AG04449 (cell line): ENCODE measurements around the gene ADAMTS16.

Experiments
- CTCF ChIA-PET: fragments of 350-600 bp; formaldehyde crosslinking; extraction: SDS; loops from one replicate; lab custom pipeline; 2021; ENCODE audit warnings: antibody characterized with exemption; lab: Yijun Ruan, JAX
- POLR2A ChIA-PET: fragments of 400-600, 350-600 bp; formaldehyde crosslinking; extraction: SDS; loops from one replicate; lab custom pipeline; 2020; ENCODE audit warnings: antibody characterized with exemption, inconsistent platforms; lab: Yijun Ruan, JAX
- DNase-seq: peaks from one replicate; pipeline ENCODE4 v3.0.0-alpha.2; 2010; ENCODE audit warnings: low read depth, low spot score
- H3K4me3 ChIP-seq: 2 replicates; pipeline ENCODE4 v1.5.1; 2011; ENCODE audit warnings: low read depth, mild to moderate bottlenecking, control low read depth, low read length
- TF ChIP-seq, protein P1 (sequence below): IDR thresholded peaks from one replicate; pipeline ENCODE4 v1.5.1; 2011; ENCODE audit warnings: mild to moderate bottlenecking, moderate library complexity, low read length, control low read depth, inconsistent platforms; ENCODE audit not compliant: insufficient read depth; ENCODE audit errors: missing control alignments

Gene ADAMTS16

DNA sequence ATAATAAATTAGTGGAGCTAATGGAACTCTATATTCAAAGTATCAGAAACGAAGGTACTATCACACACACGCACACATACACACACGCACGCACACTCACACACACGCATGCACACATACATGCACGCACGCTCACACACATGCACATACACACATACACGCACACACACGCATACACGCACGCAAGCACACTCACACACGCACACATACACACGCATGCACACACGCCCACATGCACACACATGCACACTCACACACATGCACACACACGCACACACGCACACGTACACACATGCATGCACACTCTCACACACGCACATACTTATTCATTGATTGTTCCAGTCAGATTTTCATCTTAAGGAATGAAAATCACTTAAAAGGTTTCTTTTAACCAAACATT, 212.5 kb downstream of the ADAMTS16 start:
- no peak overlapping the region for H3K4me3 ChIP-seq
- CTCF ChIA-PET, result no interaction called here
- DNase-seq, result no peak
- TF ChIP-seq, protein P1, sequence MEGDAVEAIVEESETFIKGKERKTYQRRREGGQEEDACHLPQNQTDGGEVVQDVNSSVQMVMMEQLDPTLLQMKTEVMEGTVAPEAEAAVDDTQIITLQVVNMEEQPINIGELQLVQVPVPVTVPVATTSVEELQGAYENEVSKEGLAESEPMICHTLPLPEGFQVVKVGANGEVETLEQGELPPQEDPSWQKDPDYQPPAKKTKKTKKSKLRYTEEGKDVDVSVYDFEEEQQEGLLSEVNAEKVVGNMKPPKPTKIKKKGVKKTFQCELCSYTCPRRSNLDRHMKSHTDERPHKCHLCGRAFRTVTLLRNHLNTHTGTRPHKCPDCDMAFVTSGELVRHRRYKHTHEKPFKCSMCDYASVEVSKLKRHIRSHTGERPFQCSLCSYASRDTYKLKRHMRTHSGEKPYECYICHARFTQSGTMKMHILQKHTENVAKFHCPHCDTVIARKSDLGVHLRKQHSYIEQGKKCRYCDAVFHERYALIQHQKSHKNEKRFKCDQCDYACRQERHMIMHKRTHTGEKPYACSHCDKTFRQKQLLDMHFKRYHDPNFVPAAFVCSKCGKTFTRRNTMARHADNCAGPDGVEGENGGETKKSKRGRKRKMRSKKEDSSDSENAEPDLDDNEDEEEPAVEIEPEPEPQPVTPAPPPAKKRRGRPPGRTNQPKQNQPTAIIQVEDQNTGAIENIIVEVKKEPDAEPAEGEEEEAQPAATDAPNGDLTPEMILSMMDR, result no peak
- POLR2A ChIA-PET, result no interaction called here

DNA sequence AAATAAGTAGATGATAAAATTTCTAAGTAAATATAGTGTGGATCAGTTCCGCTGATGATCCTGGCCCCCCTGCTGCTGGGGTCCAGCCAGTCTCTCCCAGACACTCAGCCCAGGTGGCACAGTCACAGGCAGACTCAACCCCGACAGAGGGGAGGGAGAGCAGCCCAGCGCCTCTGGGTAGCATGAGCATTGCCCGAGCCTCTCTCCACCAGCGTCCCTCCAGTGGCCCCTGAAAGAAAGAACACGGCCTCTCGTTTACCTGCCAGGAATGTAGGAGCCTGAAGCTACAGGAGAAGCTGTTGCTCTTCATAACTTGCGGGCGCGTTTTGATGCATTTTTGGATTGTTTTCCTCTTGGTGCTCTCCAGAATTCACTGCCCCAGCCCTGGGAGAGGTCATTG, 213.6 kb downstream of the ADAMTS16 start:
- ChIA-PET POLR2A (no interaction called here), CTCF (interaction anchor here (1.1 kb wide), 1 partner anchor 10 kb away, joined by 3 read pairs; no protein-coding TSS in a partner anchor)
- H3K4me3 ChIP-seq, result no peak overlapping the region
- DNase-seq, result no peak
- TF ChIP-seq, protein P1, result no peak

DNA sequence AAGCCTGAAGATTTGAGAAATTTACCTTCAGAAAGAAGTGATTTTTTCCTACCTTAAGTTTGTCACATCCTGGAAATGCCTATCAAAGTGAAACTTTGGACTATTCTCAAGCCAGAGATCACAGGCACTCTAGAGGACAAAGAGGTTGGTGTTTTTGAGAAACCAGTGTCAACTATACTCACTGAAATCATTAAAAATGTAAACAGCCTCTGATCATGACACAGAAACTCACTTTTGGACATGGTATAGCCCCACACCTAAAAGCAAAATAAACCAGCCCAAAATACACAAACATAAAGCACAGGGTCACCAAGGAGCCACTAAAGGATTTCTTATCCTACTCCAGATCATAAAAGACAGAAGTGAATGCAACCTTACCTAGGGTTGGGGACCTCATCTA, 216.6 kb downstream of the ADAMTS16 start:
- TF ChIP-seq, protein P1, result no peak
- no peak overlapping the region for H3K4me3 ChIP-seq
- POLR2A ChIA-PET, result no interaction called here
- DNase-seq, result no peak
- CTCF ChIA-PET, result interaction anchor here (1.2 kb wide), 1 partner anchor 10 kb away, joined by 3 read pairs; no protein-coding TSS in a partner anchor

DNA sequence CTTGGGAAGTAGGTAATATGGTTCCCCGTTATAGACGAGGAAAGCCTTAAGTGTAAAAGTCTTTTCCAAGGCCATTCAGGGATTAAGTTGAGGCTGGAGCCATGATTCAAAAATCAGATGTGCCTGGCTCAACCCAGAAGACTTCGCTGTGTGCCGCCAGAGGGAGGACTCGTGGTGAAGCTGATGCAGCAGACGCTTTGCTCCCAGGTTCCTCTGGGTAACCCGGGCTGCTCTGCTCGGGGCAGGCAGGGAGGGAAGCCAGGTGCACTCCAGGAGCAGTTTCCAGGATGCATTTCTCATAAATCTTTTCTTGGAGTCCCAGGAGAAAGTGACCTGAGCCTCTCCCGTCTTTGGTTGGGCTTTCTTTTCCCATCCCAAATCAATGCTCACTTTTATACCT, 219.5 kb downstream of the ADAMTS16 start:
- CTCF ChIA-PET, result interaction anchor here (1.0 kb wide), 1 partner anchor 8 kb away, joined by 3 read pairs; no protein-coding TSS in a partner anchor

DNA sequence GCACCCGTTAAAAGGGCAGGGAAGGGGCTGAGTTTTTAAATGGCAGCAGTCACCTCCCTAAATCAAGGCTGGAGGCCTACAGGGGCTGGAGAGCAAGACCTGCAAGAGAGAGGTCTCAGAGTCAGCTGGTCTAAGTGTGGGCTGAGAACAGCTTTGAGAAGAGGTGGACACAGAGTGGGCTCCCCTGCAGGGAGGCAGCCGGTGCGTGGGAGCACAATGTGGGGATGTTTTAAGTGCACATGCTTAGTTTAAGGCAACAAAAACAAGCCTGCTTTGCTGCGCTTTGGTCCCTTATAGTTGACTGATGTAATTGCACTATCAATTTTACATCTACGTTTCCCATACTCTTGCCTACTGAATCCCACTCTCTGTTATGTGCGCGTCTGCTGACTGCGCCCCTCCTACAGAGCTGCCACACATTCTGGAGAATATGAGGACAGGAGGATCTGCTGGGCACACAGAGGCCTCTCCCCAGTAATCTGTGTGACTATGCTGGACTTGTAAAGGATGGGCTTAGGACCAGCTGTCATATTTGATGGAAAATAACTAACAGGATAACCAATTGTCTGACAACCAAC, 220.3 kb downstream of the ADAMTS16 start:
- POLR2A ChIA-PET, result no interaction called here

More for the DNA sequence above, 219.5 kb downstream of the ADAMTS16 start:
- POLR2A ChIA-PET, result no interaction called here
- no peak overlapping the region for H3K4me3 ChIP-seq
- TF ChIP-seq, protein P1, result no peak
- no peak for DNase-seq

DNA sequence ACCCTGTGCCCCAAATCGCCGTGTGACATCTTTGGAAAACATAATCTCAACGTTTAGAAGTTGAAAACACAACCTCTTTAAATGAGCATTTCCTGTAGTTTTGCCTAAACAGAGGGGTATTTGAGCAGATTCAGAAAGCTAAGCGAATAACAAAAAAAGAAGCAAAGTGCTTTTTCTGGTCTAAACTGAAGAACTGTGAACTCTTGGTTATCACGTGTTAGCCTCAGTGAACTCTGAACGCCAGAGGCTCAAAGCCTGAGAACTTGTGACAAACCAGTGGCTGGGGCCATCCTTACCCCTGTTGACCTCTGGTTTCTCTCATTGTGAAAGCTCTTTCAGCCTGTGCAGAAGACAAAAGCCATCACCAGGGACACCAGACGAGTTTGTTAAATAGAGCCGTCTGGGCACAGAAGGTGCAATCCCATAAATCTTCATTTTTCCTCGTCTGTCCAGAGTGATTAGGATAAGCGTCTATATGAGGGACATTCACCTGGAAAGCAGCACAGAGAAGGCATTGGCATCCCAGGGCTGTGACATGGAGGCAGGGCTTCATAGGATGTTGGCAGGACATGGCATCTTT, 220.9 kb downstream of the ADAMTS16 start:
- ChIA-PET POLR2A (no interaction called here), CTCF (interaction anchor here (0.7 to 1.4 kb wide), 4 partner anchors 9 to 21 kb away, joined by 3 read pairs; no protein-coding TSS in a partner anchor)
- no peak overlapping the region for H3K4me3 ChIP-seq
- TF ChIP-seq, protein P1, result no peak
- DNase-seq, result no peak

More for the DNA sequence above, 220.3 kb downstream of the ADAMTS16 start:
- CTCF ChIA-PET, result interaction anchor here (0.7 to 1.4 kb wide), 5 partner anchors 9 to 21 kb away, joined by 3 read pairs; no protein-coding TSS in a partner anchor
- TF ChIP-seq, protein P1, result no peak
- H3K4me3 ChIP-seq, result no peak overlapping the region
- DNase-seq, result no peak
